SK-N-MC (cell line): ENCODE results near the gene CEP85.

Experiments
- EZH2 ChIP-seq: fragments of 200-600 bp; sonication (generic); IDR thresholded peaks from one replicate; pipeline ENCODE4 v1.6.1; 2017; ENCODE audit warnings: antibody characterized with exemption
- FOXP2 ChIP-seq: optimal IDR thresholded peaks from 2 replicates; pipeline ENCODE3; 2011; ENCODE audit warnings: mild to moderate bottlenecking, moderate library complexity; ENCODE audit not compliant: insufficient read depth; ENCODE audit errors: extremely low read length, control extremely low read depth
- POLR2AphosphoS5 ChIP-seq: IDR thresholded peaks from 2 replicates; pipeline ENCODE4 v1.6.1; 2012; ENCODE audit warnings: mild to moderate bottlenecking, low read depth, low read length, borderline replicate concordance

DNA sequence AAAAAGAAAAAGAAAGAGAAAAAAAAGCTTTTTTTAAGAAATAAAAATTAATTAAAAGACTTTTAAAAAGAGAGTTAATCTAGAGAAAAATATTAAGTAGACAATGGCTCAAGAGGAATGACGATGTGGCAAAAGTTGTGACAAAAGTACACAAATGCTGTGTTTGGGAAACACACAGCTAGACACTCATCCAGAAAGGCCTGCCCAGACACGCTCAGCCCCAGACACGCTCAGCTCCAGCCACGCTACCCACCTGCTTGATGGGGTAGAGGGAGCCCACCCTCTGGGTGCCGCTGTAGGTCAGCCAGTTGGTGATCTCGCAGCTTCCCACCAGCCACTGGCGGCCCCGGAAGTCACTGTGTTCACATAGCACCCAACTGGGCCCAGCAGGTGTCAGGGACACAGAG, 94.0 kb downstream of the CEP85 start:
- TF ChIP-seq POLR2AphosphoS5: no peak
- TF ChIP-seq EZH2: no peak
- no peak for TF ChIP-seq FOXP2
